GM21717 (cell line): Measurements from ENCODE around the gene ANKRD11.

Experiments used
- ATAC-seq: cut with Tn5 transposase; IDR thresholded peaks from one replicate; pipeline ENCODE4 v1.9.1; 2021; ENCODE audit warnings: mild to moderate bottlenecking, moderate library complexity; ENCODE audit not compliant: unreplicated experiment

Gene ANKRD11

GRCh38 chr16:89290472-89290871 is 199.9 kb downstream of the ANKRD11 start:
- no peak for ATAC-seq

GRCh38 chr16:89289428-89290395 is 200.6 kb downstream of the ANKRD11 start:
- ATAC-seq, result no peak

GRCh38 chr16:89288966-89289365 is 201.4 kb downstream of the ANKRD11 start:
- no peak for ATAC-seq

- no peak for ATAC-seq
Measured at GRCh38 chr16:89288577-89288844, 201.8 kb downstream of the ANKRD11 start.

GRCh38 chr16:89287777-89288576 is 202.4 kb downstream of the ANKRD11 start:
- no peak for ATAC-seq

DNA sequence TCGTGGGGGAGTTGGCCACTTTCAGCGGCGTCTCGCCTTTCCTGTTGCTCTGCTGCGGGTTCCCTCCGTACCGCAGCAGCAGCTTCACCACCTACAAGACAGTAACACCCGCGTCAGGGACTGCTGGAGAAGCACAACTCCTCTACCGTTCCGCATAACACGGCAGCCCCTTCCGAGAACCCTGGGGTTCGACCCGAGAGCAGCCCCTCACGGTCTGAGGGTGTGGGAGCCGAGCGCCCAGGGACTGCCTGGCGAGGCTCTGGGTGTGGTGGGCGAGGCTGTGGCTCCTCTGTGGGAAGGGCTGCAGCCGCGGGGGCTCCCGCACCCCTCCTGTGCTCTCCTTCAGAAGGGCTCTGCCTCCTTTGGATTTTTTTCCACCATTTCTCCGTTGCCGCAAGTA is 204.3 kb downstream of the ANKRD11 start:
- no peak for ATAC-seq

- ATAC-seq, result no peak
Measured at GRCh38 chr16:89285381-89285780, 205.0 kb downstream of the ANKRD11 start.

GRCh38 chr16:89283449-89283848 is 206.9 kb downstream of the ANKRD11 start:
- no peak for ATAC-seq

DNA sequence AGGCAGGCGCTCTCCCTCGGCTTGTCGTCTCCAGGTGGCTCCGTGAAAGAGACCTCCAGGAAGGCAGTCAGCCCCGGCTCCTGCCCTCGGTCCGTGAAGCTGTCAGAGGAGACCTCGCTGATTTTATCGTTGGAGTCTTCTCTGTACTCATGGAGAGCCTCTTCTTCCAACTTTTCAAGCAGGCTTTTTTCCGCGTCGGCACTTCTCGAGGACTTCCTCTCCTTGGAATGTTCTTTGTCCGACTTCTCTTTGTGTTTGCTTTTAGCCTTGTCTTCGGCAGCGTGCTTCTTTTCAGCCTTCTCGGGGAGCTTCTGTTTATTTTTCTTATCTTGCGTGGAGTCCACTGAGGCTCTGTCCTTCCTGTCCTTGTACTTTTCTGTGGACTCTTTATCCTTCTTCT is 207.8 kb downstream of the ANKRD11 start:
- no peak for ATAC-seq

GRCh38 chr16:89281829-89282228 is 208.5 kb downstream of the ANKRD11 start:
- ATAC-seq, result no peak

DNA sequence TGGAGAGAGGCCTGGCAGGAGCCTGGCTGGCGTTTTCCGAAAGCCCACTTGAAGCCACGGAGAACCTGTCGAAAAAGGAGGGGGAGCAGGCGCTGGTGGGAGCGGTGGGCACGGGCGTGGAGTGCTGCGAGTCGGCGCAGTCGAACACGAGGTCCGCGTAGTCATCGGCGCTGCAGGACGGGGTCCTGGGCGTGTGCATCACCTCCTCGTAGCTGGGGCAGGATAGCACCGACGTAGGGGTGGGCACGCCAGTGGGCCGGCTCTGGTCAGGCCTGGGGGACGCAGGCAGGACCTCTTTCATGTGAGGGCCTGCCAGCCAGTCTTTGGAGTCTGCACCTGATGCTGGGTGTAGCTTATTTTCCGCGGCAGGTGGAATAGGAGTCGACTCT is 209.2 kb downstream of the ANKRD11 start:
- no peak for ATAC-seq

- no peak for ATAC-seq
Measured at GRCh38 chr16:89280546-89281188, 209.7 kb downstream of the ANKRD11 start.

GRCh38 chr16:89279666-89280481 is 210.5 kb downstream of the ANKRD11 start:
- no peak for ATAC-seq

- no peak for ATAC-seq
Measured at GRCh38 chr16:89278441-89279240, 211.7 kb downstream of the ANKRD11 start.

DNA sequence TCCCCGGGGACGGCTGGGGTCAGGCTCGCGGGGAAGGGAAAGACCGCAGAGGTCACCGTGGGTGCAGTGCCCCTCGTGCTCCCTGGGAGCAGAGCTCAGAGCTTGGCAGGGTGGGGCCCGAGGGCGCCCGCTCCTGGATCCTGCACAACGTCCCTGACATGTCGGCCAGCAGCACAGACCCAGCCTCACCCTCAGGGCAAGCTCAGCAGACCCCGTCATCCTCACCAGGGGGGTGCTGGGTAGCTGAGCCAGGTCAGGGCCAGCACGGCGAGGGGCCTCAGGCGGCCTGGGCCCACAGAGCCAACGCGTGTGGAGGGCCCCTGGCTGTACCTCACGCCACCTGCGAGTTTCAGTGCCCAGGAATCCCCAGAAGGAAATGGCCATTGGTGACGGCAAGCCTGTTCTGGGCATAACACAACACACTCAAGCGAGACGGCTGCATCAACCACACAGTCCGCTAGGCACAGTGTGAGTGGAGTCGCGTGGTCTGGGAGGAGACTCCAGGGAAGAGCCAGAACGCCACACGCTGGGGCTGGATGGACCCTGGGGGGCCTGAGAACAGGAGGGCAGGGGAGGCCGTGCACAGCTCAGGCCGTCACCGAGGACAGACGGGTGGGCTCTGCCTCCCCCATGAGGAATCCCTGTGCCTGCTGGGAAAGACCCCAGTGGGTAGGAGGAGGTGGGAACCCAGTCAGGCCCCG is 212.6 kb downstream of the ANKRD11 start:
- no peak for ATAC-seq

GRCh38 chr16:89277049-89277448 is 213.3 kb downstream of the ANKRD11 start:
- no peak for ATAC-seq

- ATAC-seq, result no peak
Measured at GRCh38 chr16:89275837-89276720, 214.3 kb downstream of the ANKRD11 start.

DNA sequence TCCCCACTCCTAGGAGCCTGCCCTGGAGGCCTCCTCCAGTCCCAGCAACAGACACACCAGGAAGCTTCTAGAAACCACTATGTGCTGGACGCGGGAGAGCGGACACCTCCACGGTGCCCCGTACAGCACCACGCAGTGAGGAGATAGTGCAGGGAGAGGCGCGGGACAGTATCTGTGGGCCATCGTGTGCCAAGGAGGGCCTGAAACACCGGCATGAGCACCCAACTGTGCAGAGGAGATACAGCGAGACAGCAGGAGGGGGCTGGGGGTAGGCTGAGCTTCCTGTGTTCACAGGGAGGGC is 215.1 kb downstream of the ANKRD11 start:
- no peak for ATAC-seq
